Right atrium auricular region (tissue), 2 donors: Measurements from ENCODE around the gene LRP2. TPM values are rescaled to one million over a fixed set of nuclear protein-coding genes. Genes with fewer than 3 reads are reported as not detected.
"Not testable (repeated sequence)": the region's sequence is repeated elsewhere in the genome, so short reads cannot be mapped to it uniquely, and the experiment has no call there.

ENCODE experiments used
- DNase-seq: peaks from one replicate; pipeline ENCODE4 v3.0.0-alpha.2; 2019; ENCODE audit warnings: low spot score
- H3K27ac ChIP-seq, 2 donors: fragments of 200-600 bp; sonication (generic); 1 replicate in 1 of 2; 2 replicates in 1 of 2; pipeline ENCODE4 v1.5.1; 2016 to 2019
- H3K27me3 ChIP-seq, 2 donors: fragments of 200-600 bp; sonication (generic); one replicate each; pipeline versions ENCODE4 v1.5.1 to v1.6.0; 2017 to 2019
- H3K36me3 ChIP-seq: fragments of 200-600 bp; sonication (generic); one replicate; pipeline ENCODE4 v1.5.1; 2016
- H3K4me1 ChIP-seq, 2 donors: fragments of 200-600 bp; sonication (generic); one replicate each; pipeline versions ENCODE4 v1.5.1 to v1.6.0; 2017 to 2019
- H3K4me3 ChIP-seq, 2 donors: fragments of 200-600 bp; sonication (generic); 1 replicate in 1 of 2; 2 replicates in 1 of 2; pipeline ENCODE4 v1.5.1; 2017 to 2019; ENCODE audit warnings: mild to moderate bottlenecking in 1 of 2, moderate library complexity in 1 of 2
- H3K9me3 ChIP-seq, 2 donors: fragments of 200-600 bp; sonication (generic); one replicate each; pipeline ENCODE4 v1.5.1; 2019
- CTCF ChIP-seq, 2 donors: fragments of 200-600 bp; sonication (generic); IDR thresholded peaks; one replicate each; pipeline ENCODE4 v1.5.1; 2019; ENCODE audit warnings: antibody characterized with exemption in 2 of 2
- total RNA-seq, 2 donors: library from RNA; depleted of rRNA; stranded (reverse); fragments of >200 nt; gene quantifications; one replicate each; pipeline ENCODE4 v1.1.0, GENCODE V29; 2016

Gene LRP2
- total RNA-seq, 2 donors from 2014 or later = 8.1 to 14.8 TPM

GRCh38 chr2:169330555-169331198, 31.7 kb downstream of the LRP2 start:
- TF ChIP-seq CTCF (IDR thresholded peaks at IDR 0.05) = no peak

GRCh38 chr2:169329688-169330554, 32.4 kb downstream of the LRP2 start:
- Histone ChIP-seq H3K27ac (no peak overlapping the region), H3K9me3 (no peaks in the 10 kb centered on the region), H3K4me1 (no peaks in the 10 kb centered on the region), H3K4me3 (no peak overlapping the region), H3K27me3 (no peaks in the 10 kb centered on the region), H3K36me3 (no peaks in the 10 kb centered on the region)
- no peak for TF ChIP-seq CTCF (IDR thresholded peaks at IDR 0.05)
- DNase-seq = no peak

More at GRCh38 chr2:169330555-169331198, 31.7 kb downstream of the LRP2 start:
- no peak overlapping the region for H3K27ac ChIP-seq
- DNase-seq = no peak
- H3K4me3 ChIP-seq = no peak overlapping the region
- no peaks in the 10 kb centered on the region for H3K9me3 ChIP-seq
- H3K36me3 ChIP-seq = no peaks in the 10 kb centered on the region
- no peaks in the 10 kb centered on the region for H3K4me1 ChIP-seq
- H3K27me3 ChIP-seq = no peaks in the 10 kb centered on the region

- TF ChIP-seq CTCF (IDR thresholded peaks at IDR 0.05) = no peak
- H3K4me1 ChIP-seq = no peaks in the 10 kb centered on the region
- no peaks in the 10 kb centered on the region for H3K36me3 ChIP-seq
- DNase-seq = no peak
- H3K27ac ChIP-seq = no peak overlapping the region
- no peaks in the 10 kb centered on the region for H3K9me3 ChIP-seq
- H3K4me3 ChIP-seq = no peak overlapping the region
- H3K27me3 ChIP-seq = no peaks in the 10 kb centered on the region
Measured at GRCh38 chr2:169328785-169329184, 33.5 kb downstream of the LRP2 start.

- not testable (repeated sequence) for H3K36me3 ChIP-seq, DNase-seq, H3K27ac ChIP-seq, H3K27me3 ChIP-seq, H3K4me3 ChIP-seq, H3K4me1 ChIP-seq, H3K9me3 ChIP-seq
Measured at GRCh38 chr2:169327837-169328236, 34.5 kb downstream of the LRP2 start.

- H3K36me3 ChIP-seq, H3K4me1 ChIP-seq, H3K4me3 ChIP-seq, H3K27me3 ChIP-seq, H3K9me3 ChIP-seq, H3K27ac ChIP-seq, DNase-seq: not testable (repeated sequence)
Measured at GRCh38 chr2:169325886-169326285, 36.4 kb downstream of the LRP2 start.

- no peak for DNase-seq
- no peaks in the 10 kb centered on the region for H3K4me1 ChIP-seq
- no peak for TF ChIP-seq CTCF (IDR thresholded peaks at IDR 0.05)
- H3K9me3 ChIP-seq = no peaks in the 10 kb centered on the region
- no peaks in the 10 kb centered on the region for H3K36me3 ChIP-seq
- H3K27ac ChIP-seq = no peak overlapping the region
- no peaks in the 10 kb centered on the region for H3K27me3 ChIP-seq
- H3K4me3 ChIP-seq = no peak overlapping the region
Measured at GRCh38 chr2:169324581-169325260, 37.6 kb downstream of the LRP2 start.
